UCSD-AML1 (cell line): ENCODE data around the gene VSIG10.
"Not testable (repeated sequence)": the region's sequence is repeated elsewhere in the genome, so short reads cannot be mapped to it uniquely, and the experiment has no call there.

Source experiments
- DNase-seq: peaks from one replicate; lab custom pipeline; 2025; ENCODE audit not compliant: unreplicated experiment; lab: John Stamatoyannopoulos, UW

Gene VSIG10

GRCh38 chr12:118034429-118035189 lies 69.2 kb downstream of the VSIG10 start:
- no peak for DNase-seq

GRCh38 chr12:118033902-118034301 lies 69.9 kb downstream of the VSIG10 start:
- no peak for DNase-seq

GRCh38 chr12:118033323-118033722 lies 70.5 kb downstream of the VSIG10 start:
- no peak for DNase-seq

- DNase-seq = no peak
Measured at GRCh38 chr12:118032188-118032587, 71.6 kb downstream of the VSIG10 start.

GRCh38 chr12:118029166-118029565 lies 74.6 kb downstream of the VSIG10 start:
- no peak for DNase-seq

GRCh38 chr12:118025168-118025567 lies 78.6 kb downstream of the VSIG10 start:
- DNase-seq = no peak

GRCh38 chr12:118023301-118023860 lies 80.4 kb downstream of the VSIG10 start:
- no peak for DNase-seq

- DNase-seq = no peak
Measured at GRCh38 chr12:118022728-118023109, 81.1 kb downstream of the VSIG10 start.

GRCh38 chr12:118022097-118022727 lies 81.6 kb downstream of the VSIG10 start:
- not testable (repeated sequence) for DNase-seq

- no peak for DNase-seq
Measured at GRCh38 chr12:118020036-118020435, 83.8 kb downstream of the VSIG10 start.

- DNase-seq = no peak
Measured at GRCh38 chr12:118017926-118018325, 85.9 kb downstream of the VSIG10 start.

- peak; percentile 96 for DNase-seq
Measured at GRCh38 chr12:118016424-118017264, 87.2 kb downstream of the VSIG10 start, which contains the start of gene RFC5. RFC5 (plus strand) TSS chr12:118016703; CDS start chr12:118016828, 125 bp downstream.

GRCh38 chr12:118015944-118016343 lies 87.9 kb downstream of the VSIG10 start:
- DNase-seq = no peak

- no peak for DNase-seq
Measured at GRCh38 chr12:118015306-118015705, 88.5 kb downstream of the VSIG10 start.
